OCI-LY7 (cell line): ENCODE measurements around the gene PDE8B. TPM values are rescaled to one million over a fixed set of nuclear protein-coding genes. Genes with fewer than 3 reads are reported as not detected.

ENCODE experiments used
- BruUV-seq: library from RNA; stranded (reverse); fragments of 400-500 nt; replicated peaks from 2 replicates; lab custom pipeline; 2021; lab: Mats Ljungman, UMichigan
- CTCF ChIA-PET: fragments of 300-600 bp; sonication (Branson Sonifier 250); formaldehyde crosslinking; loops from one replicate; lab custom pipeline; 2022; ENCODE audit warnings: antibody characterized with exemption; ENCODE audit not compliant: unreplicated experiment; lab: Charles Lee
- POLR2A ChIA-PET: fragments of 300-600 bp; sonication (Branson Sonifier 250); formaldehyde crosslinking; loops from one replicate; lab custom pipeline; 2022; ENCODE audit warnings: antibody characterized with exemption; lab: Charles Lee
- DNase-seq: peaks from one replicate; pipeline ENCODE4 v3.0.0-alpha.2; 2015; ENCODE audit warnings: low spot score
- H2AFZ ChIP-seq: fragments of 200-600 bp; sonication (generic), shearing (Covaris generic); 2 replicates; pipeline ENCODE4 v1.6.1; 2014; ENCODE audit warnings: mild to moderate bottlenecking, antibody characterized with exemption, low read length, moderate library complexity
- H3K27ac ChIP-seq: fragments of 200-600 bp; sonication (generic); 2 replicates; pipeline ENCODE4 v1.5.1; 2014; ENCODE audit warnings: mixed run types, low read depth, mild to moderate bottlenecking, moderate library complexity, low read length, inconsistent platforms; ENCODE audit not compliant: poor library complexity, severe bottlenecking
- H3K36me3 ChIP-seq: fragments of 200-600 bp; sonication (generic); 2 replicates; pipeline ENCODE4 v1.6.1; 2014; ENCODE audit warnings: mild to moderate bottlenecking, antibody characterized with exemption, low read length, moderate library complexity, mixed read lengths; ENCODE audit not compliant: insufficient read depth
- H3K4me1 ChIP-seq: fragments of 200-600 bp; sonication (generic); 2 replicates; pipeline ENCODE4 v1.5.1; 2014; ENCODE audit warnings: mild to moderate bottlenecking, low read length; ENCODE audit not compliant: insufficient read depth, poor library complexity, severe bottlenecking
- H3K4me2 ChIP-seq: fragments of 200-600 bp; sonication (generic); 2 replicates; pipeline ENCODE4 v1.6.1; 2014; ENCODE audit warnings: mild to moderate bottlenecking, low read length
- H3K4me3 ChIP-seq: fragments of 200-600 bp; sonication (generic); 2 replicates; pipeline ENCODE4 v1.5.1; 2014; ENCODE audit warnings: mild to moderate bottlenecking, low read depth, low read length; ENCODE audit not compliant: poor library complexity, severe bottlenecking
- H3K79me2 ChIP-seq: fragments of 200-600 bp; sonication (generic); 2 replicates; pipeline ENCODE4 v1.6.1; 2016; ENCODE audit warnings: low read depth, mild to moderate bottlenecking, low read length, moderate library complexity, mixed read lengths; ENCODE audit not compliant: insufficient read depth
- H3K9me2 ChIP-seq: fragments of 200-600 bp; sonication (generic); 2 replicates; pipeline ENCODE4 v1.6.1; 2016; ENCODE audit warnings: mild to moderate bottlenecking, low read length, mixed read lengths; ENCODE audit not compliant: insufficient read depth
- H3K9me3 ChIP-seq: fragments of 200-600 bp; sonication (generic); 2 replicates; pipeline ENCODE4 v1.6.1; 2014; ENCODE audit warnings: mild to moderate bottlenecking, mixed run types, low read length, mixed read lengths
- H4K20me1 ChIP-seq: fragments of 200-600 bp; sonication (generic); 2 replicates; pipeline ENCODE4 v1.6.1; 2014; ENCODE audit warnings: mild to moderate bottlenecking, antibody characterized with exemption, low read length, moderate library complexity, mixed read lengths; ENCODE audit not compliant: insufficient read depth
- EZH2phosphoT487 ChIP-seq: fragments of 200-600 bp; sonication (generic); IDR thresholded peaks from 2 replicates; pipeline ENCODE4 v1.6.1; 2018; ENCODE audit warnings: low read depth, borderline replicate concordance, mild to moderate bottlenecking, mixed run types, antibody characterized with exemption, low read length, moderate library complexity, mixed read lengths
- intact Hi-C: fragments of 100-400 bp; cut with micrococcal nuclease; formaldehyde crosslinking; loops from one replicate; pipeline ENCODE4 v1.10.0; 2022; ENCODE audit not compliant: unreplicated experiment
- total RNA-seq, 2 experiments: library from RNA; depleted of rRNA in 1 of 2; stranded (reverse); fragments of >200 nt in 1 of 2; shearing (Covaris generic) in 1 of 2; gene quantifications; 2 replicates each; pipeline ENCODE4 v1.2.3, GENCODE V29; 2014 to 2022
- TF ChIP-seq, protein P1 (sequence below): fragments of 200-600 bp; sonication (generic); conservative IDR thresholded peaks from 2 replicates; pipeline ENCODE4 v1.5.1; 2014; ENCODE audit warnings: mild to moderate bottlenecking, antibody characterized with exemption, low read length, moderate library complexity, mixed read lengths

Gene PDE8B
- total RNA-seq, 2 experiments from 2014 or later = 0.21 to 0.22 TPM

DNA sequence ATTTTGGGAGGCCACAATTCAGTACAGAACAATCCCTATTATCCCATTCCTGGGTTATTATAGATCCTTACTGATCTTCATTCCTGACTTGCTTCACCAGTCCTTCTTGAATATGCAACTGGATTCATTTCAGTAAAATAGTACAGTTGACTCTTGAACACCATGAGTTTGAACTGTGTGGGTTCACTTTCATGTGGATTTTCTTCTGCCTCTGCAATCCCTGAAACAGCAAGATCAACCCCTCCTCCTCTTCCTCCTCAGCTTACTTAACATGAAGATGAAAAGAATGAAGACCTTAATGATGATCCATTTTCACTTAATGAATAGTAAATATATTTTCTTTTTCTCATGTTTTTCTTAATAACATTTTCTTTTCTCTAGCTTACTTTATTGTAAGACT lies 8.3 kb upstream of the PDE8B start:
- TF ChIP-seq, protein P1, sequence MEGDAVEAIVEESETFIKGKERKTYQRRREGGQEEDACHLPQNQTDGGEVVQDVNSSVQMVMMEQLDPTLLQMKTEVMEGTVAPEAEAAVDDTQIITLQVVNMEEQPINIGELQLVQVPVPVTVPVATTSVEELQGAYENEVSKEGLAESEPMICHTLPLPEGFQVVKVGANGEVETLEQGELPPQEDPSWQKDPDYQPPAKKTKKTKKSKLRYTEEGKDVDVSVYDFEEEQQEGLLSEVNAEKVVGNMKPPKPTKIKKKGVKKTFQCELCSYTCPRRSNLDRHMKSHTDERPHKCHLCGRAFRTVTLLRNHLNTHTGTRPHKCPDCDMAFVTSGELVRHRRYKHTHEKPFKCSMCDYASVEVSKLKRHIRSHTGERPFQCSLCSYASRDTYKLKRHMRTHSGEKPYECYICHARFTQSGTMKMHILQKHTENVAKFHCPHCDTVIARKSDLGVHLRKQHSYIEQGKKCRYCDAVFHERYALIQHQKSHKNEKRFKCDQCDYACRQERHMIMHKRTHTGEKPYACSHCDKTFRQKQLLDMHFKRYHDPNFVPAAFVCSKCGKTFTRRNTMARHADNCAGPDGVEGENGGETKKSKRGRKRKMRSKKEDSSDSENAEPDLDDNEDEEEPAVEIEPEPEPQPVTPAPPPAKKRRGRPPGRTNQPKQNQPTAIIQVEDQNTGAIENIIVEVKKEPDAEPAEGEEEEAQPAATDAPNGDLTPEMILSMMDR = no peak
- no peak for TF ChIP-seq EZH2phosphoT487
- H2AFZ ChIP-seq = no peak overlapping the region
- ChIA-PET CTCF (no interaction called here), POLR2A (no interaction called here)
- intact Hi-C loops = no loop called here
- H3K4me1 ChIP-seq = no peaks in the 10 kb centered on the region
- no peaks in the 10 kb centered on the region for H3K79me2 ChIP-seq
- no peak overlapping the region for H3K4me2 ChIP-seq
- no peaks in the 10 kb centered on the region for H3K9me3 ChIP-seq
- no TSS peak for BruUV-seq
- no peaks in the 10 kb centered on the region for H3K9me2 ChIP-seq
- no peak overlapping the region for H3K4me3 ChIP-seq
- H4K20me1 ChIP-seq = no peaks in the 10 kb centered on the region
- DNase-seq = no peak
- no peak overlapping the region for H3K27ac ChIP-seq
- no peaks in the 10 kb centered on the region for H3K36me3 ChIP-seq

DNA sequence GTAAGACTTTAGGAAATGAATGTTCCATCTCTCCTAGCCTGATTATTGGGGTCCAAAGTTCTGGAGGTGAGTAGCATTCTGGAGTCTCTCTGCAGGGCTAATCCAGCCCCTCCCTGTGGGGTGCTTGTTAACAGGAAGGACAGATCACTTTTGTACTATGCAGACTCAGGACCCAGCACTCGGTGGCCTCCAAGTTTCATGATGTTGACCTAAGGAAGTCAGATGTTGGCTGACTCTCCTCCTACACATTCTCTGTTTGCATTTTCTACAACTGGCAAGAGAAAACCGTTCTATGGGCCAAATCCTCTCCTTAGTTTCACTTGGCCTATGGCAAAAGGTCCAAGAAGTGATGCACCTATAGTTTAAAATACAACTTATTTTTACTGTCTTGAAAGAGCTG lies 5.5 kb upstream of the PDE8B start:
- Histone ChIP-seq H3K4me2 (no peak overlapping the region), H4K20me1 (no peaks in the 10 kb centered on the region), H2AFZ (no peak overlapping the region), H3K79me2 (no peaks in the 10 kb centered on the region), H3K27ac (no peak overlapping the region), H3K36me3 (no peaks in the 10 kb centered on the region), H3K4me1 (no peaks in the 10 kb centered on the region), H3K9me2 (no peaks in the 10 kb centered on the region), H3K4me3 (no peak overlapping the region), H3K9me3 (no peaks in the 10 kb centered on the region)
- no peak for DNase-seq
- intact Hi-C loops = no loop called here
- TF ChIP-seq, protein P1 = no peak
- TF ChIP-seq EZH2phosphoT487 = no peak
- ChIA-PET CTCF (no interaction called here), POLR2A (no interaction called here)
- no TSS peak for BruUV-seq

DNA sequence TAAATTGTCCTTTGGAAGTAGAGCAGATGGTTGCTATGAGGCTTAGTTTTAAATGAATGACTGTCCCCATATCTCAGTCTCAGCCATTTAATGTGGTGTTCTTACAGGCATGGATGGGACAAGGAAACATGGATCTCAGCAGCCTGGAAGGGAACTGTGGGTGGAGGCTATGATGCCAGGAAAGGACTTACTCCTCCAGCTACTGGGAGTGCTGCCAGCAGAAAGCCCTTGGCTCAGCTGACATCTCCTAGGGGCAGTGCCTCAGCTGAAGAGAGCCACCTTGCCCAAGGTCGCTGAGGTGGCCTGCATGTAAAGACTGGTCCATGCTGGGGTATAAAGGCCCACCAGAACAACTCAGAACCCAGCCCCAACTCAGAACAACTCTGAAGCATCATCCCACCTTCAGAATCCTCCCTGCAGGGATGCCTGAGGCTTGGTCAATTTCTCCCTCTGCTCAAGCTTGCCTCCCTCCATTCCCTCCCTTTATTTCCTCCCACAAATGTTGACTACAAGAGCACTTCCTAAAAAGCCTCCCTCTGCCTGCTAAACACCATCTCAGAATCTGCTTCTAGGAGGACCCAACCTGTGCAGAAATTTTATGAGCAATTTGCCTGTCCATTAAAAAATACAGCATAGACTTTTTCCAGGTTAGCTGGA lies 1.8 kb upstream of the PDE8B start:
- no peak overlapping the region for H3K4me2 ChIP-seq
- H3K27ac ChIP-seq = no peak overlapping the region
- BruUV-seq = no TSS peak
- intact Hi-C loops = no loop called here
- no peaks in the 10 kb centered on the region for H3K4me1 ChIP-seq
- H4K20me1 ChIP-seq = no peaks in the 10 kb centered on the region
- no peak overlapping the region for H3K4me3 ChIP-seq
- H2AFZ ChIP-seq = no peak overlapping the region
- no peaks in the 10 kb centered on the region for H3K9me2 ChIP-seq
- ChIA-PET CTCF (no interaction called here), POLR2A (no interaction called here)
- H3K79me2 ChIP-seq = no peaks in the 10 kb centered on the region
- TF ChIP-seq, protein P1 = no peak
- no peak for TF ChIP-seq EZH2phosphoT487
- no peaks in the 10 kb centered on the region for H3K36me3 ChIP-seq
- H3K9me3 ChIP-seq = no peaks in the 10 kb centered on the region
- no peak for DNase-seq
